CD4-positive, alpha-beta T cell treated with Interleukin-17A for 1 hour (primary cell): ENCODE measurements around the gene PRRT1B.
"Not testable (repeated sequence)": the region's sequence is repeated elsewhere in the genome, so short reads cannot be mapped to it uniquely, and the experiment has no call there.

Experiments used
- DNase-seq: peaks from one replicate; pipeline ENCODE4 v3.0.0-alpha.2; 2020

The PRRT1B gene

DNA sequence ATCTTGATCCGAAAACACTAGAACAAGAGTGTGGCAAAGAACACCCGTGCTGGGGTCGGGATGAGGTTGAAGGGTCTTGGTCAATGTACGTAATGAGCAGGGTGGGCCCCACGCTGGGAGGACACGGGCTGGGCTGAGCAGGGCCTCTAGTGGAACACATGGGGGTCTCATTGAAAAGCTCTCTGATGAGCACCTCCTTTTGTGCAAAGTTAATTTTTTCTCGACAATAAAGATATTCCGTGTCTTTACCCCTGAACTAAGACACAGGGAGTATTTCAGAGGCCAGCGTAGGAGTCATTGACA lies 22.3 kb upstream of the PRRT1B start:
- no peak for DNase-seq

DNA sequence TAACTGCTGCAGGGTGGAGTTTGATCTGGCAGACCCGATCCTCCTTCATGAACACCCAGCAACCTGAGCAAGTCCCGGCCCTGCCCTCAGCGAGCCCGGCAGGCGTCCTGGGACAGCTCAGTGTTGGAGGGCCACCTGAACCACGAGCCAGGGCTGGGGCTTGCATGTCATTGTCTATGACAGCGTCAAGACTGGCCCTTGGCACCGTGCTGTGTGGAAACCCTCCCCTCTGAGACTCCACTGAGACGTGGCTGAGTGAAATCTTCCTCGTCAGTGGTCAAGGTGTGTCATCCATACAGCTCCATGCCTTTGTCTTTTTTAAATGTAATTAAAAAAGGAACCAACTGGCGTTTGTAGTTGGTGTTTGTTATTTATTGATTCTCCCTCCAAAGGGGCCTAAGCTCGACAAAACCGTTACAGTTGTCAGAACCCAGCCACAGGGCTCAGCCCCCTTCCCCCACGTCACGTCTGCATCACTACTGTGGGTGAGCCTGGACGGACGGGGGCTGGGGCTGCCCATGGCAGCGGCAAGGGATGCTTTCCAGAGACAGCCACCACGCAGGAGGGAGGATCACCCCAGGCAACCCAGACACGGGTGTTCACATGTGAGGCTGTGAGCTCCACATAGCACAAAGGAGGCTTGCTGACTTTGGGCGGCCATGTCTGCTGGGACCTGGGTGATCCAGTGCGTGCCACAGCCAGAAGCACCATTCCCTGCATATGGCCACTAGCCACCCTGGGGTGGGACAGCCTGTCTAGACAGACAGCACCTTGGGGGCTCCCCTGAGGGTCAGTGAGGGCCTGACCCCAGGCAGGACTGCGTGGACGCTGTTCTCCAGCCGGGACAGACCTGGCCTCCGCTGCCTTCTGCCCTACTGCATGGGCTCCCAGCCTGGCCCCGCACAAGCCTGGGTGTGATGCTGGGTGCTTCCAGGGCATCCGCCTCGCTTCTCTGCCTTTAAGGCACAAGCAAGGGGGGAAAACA lies 21.6 kb upstream of the PRRT1B start:
- no peak for DNase-seq

DNA sequence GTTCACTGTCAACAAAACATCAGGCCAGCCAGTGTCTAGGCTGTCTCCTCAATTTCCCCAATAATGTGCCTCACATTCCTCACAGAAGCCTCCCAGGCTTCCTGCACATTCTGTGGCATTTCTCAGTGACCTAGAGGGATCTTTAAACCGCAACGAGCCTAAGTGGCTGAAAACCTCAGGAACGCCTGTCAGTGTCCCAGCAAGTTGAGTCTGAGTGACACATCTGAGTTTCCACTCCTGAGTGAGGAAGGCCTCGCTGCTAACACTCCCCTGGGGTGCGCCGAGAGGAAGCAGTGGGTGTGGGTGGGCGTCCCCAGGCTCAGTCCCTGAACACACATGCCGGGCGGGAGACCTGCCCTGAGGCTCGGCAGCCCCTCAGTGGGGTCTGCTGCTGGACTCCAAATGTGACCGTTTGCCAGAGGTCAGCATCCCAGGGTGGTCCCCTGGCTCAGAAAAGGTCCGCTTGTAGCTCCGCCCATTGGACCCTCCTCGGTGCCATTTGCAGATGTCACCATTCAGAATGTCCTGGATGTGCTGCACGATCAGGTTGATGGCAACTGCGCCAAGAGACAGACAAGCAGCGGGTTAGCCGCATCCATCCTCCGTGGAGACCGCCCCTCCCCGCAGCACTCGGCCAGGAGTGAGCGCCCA lies 20.5 kb upstream of the PRRT1B start:
- no peak for DNase-seq

- DNase-seq: no peak
Observed at GRCh38 chr9:131525643-131526565, 19.4 kb upstream of the PRRT1B start.

DNA sequence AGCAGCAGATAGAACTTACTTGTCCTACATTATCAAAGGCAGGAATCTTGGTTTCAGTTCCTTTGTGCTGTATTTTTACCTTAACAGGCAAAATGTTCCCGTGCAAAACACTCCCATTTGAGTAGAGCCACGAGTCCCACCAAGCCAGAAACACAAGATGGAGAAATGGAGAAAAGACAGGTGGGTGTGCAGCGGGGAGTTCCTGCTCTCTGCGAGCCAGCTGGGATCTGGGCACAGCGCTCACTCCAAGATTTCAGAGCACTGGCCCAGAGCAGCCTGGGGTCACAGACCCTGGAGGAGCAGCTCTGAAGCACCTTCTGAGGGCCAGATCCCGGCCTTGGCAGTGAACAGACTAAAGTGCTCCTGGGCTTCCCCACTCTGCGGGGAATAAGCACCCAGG lies 17.1 kb upstream of the PRRT1B start:
- DNase-seq: no peak

DNA sequence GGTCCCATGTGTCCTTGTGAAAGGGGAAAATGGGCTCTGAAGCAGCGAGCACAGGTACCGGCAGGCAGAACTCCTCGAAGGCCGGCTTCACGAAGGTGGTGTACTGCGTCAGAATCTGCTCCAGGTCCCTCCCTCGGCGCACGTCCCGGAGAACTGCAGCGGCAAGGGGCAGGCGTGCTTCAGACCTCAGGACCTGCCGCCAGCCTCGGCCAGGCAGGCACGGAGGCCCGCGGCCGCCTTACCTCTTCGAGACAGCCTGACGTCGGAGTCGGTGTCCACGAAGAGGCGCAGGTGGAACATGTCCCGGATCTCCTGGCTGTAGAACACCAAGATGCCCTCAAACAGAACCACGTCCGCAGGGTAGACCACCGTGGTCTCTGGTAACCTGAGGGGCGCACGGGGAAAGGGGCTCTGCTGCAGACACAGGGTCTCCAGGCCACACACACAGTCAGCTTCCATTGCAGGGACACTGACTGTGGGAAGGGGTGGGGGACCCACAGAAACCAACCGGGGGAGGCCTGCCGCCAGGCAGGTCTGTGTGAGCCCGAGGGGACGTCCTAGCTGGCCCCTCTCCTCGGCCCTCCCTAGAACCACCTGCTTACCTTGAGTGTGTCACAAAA lies 16.3 kb upstream of the PRRT1B start:
- DNase-seq: no peak

DNA sequence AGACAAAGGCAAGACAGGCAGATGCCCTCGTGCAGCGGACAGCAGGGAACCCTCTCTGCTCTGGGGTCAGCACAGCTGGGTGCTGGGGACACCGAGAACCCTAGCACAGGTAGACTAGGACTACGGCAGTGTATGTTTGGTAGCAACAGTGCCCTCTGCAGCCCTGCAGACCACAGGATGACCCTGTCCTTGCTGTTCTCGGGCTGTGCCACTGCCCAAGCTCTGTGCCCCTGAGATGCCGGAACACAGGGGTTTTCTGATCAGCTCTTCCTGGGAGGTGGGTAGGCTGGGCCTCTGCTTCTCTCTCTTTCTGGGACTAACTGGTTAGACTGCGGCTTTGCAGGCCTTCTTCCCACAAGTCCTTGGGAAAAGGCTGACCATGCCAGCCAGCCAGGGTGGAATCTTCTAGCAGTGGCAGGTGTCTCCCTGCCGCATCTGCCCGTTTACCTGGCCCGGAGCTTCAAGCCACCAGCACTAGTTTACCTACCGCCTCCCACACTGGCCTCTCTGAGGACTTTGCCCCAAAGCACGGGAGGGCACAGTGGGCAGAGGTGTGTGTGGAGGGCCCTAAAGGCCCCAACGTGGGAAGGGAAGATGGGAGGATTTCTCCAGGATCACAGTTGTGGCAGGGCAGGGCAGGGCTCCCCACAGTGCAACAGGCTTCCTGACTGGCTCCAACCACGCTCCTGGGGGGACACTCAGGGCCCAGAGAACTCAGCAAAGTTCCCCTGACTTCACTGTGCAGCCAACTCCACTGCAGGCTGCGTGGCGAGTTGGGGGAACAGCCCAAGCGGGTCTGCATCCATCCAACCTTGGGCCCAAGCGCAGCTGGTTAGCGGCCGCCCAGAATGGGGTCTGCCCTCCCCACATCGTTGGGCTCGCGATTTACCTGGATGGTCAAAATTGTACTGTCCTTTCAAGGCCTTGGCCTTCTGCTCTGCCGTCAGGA lies 15.5 kb upstream of the PRRT1B start:
- no peak for DNase-seq

DNA sequence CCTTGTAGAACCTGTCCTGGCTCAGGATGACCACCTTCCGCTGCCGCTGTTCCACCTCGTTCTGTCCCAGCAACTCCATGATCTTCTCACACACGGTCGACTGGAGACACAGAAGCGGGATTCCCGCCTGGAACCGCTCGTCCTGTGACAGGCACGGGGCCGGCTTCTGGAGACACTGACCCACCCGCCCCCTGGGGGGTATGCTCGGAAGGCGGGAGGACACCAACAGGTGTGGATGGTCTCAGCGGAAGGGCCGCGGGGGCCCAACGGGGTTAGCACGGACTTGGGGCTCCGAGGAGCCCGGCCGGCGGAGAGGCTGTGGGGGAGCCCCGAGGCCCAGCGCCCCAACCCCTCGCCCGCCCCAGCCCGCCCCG lies 14.8 kb upstream of the PRRT1B start:
- DNase-seq: no peak

GRCh38 chr9:131530920-131531832 lies 14.1 kb upstream of the PRRT1B start, which contains the start of gene UCK1:
TSS of gene UCK1 (minus strand) at chr9:131531263. CDS start at chr9:131531174, 89 bp downstream.
- DNase-seq: peak; percentile 74

- peak; percentile 20 for DNase-seq
Observed at GRCh38 chr9:131534721-131535237, 10.5 kb upstream of the PRRT1B start.

- DNase-seq: no peak
Observed at GRCh38 chr9:131537946-131538345, 7.4 kb upstream of the PRRT1B start.

GRCh38 chr9:131539223-131539923 lies 6.0 kb upstream of the PRRT1B start:
- DNase-seq: peak; percentile 55

- DNase-seq: no peak
Observed at GRCh38 chr9:131543141-131543540, 2.2 kb upstream of the PRRT1B start.

DNA sequence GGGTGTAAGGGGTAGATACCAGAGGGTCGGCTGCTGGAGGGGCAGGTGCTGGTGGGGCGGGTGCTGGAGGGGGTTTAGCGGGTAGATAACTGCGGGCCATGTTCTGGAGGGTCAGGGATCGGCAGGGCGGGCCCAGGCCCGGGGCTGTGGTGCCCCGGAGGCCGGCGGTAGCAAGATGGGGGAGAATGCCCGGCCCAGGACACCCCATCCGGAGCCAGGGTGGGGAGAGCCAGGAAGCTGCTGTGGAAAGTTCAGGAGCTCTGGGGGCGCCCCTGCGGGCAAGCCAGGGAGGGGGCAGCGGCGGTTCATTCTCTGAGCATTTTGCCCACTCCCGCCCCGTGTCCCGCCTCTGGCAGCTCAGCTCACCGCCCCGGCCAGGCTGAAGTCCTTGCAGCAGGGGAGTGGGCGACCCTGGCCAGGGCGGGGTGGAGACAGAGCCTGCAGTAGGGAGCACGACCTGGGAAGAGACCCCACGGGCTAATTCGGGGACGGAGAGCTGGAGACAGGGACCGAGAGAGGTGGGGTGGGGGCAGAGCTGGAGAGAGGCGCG lies 538 bp downstream of the PRRT1B start:
- DNase-seq: no peak

DNA sequence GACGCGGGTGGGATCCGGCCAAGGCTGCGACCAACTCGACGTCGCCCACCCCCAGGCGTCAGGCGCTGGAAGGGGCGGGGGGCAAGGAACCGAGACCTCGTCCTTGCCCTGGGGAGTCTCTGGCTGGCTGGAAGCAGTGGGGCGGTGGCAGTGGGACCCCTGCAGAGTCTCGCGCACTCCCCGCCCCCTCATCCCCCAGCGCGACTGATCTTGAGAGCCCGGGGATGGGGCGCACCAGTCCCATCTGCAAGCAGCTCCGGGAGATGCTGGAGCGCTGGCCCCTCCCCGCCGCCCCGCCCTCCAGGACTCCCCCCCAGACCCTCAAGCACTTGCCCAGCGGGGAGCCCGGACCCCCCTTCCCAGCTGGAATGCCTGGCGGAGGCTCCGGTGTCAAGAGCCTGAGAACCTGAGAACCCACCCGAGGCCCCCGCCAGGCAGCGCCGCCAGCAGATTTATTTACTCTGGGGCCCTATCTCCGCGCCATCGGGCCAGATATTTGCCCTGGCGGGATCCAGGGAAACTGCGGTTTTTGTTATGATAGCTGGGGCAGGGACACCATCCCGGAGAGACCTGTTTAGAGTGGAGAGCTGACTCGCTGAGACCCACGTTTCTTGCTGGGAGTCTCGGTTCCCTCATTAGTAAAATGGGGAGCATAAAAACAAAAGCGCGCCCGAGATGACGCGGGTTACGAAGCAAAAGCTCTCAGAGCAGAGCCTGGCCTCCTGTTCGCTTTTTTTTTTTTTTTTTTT lies 1.2 kb downstream of the PRRT1B start:
- DNase-seq: no peak

DNA sequence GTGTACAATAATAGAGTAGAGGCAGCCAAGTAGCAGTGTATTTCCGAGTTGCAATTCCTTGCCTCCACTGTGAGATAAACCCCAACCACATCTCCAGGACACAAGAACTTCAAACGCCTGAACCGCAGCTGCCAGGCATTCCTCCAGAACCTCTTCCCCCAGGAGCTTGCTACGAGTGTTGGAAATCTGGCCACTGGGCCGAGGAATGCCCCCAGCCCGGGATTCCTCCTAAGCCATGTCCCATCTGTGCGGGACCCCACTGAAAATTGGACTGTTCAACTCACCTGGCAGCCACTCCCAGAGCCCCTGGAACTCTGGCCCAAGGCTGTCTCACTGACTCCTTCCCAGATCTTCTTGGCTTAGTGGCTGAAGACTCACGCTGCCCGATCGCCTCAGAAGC lies 3.9 kb downstream of the PRRT1B start:
- DNase-seq: not testable (repeated sequence)

- DNase-seq: not testable (repeated sequence)
Observed at GRCh38 chr9:131550465-131550864, 5.1 kb downstream of the PRRT1B start.

GRCh38 chr9:131552030-131552429 lies 6.7 kb downstream of the PRRT1B start:
- DNase-seq: no peak
